Retinal pigment epithelial cell (primary cell): ENCODE measurements around the gene TCF3.
"Not testable (repeated sequence)": the region's sequence is repeated elsewhere in the genome, so short reads cannot be mapped to it uniquely, and the experiment has no call there.

Experiments
- DNase-seq: peaks from one replicate; pipeline ENCODE4 v3.0.0-alpha.2; 2010; ENCODE audit warnings: low read depth
- H3K4me3 ChIP-seq: 2 replicates; pipeline ENCODE4 v1.5.1; 2011; ENCODE audit warnings: mild to moderate bottlenecking, low read length, control low read depth, moderate library complexity
- CTCF ChIP-seq: conservative IDR thresholded peaks from 2 replicates; pipeline ENCODE4 v1.5.1; 2011; ENCODE audit warnings: low read depth, low read length, control low read depth, inconsistent platforms

The TCF3 gene

GRCh38 chr19:1644070-1644469 lies 8.3 kb downstream of the TCF3 start:
- no peak for DNase-seq
- no peak overlapping the region for H3K4me3 ChIP-seq
- no peak for TF ChIP-seq CTCF

- not testable (repeated sequence) for H3K4me3 ChIP-seq, DNase-seq
Observed at GRCh38 chr19:1640893-1641448, 11.4 kb downstream of the TCF3 start.

GRCh38 chr19:1636325-1637236 lies 15.8 kb downstream of the TCF3 start:
- DNase-seq, result no peak
- no peak overlapping the region for H3K4me3 ChIP-seq
- no peak for TF ChIP-seq CTCF

DNA sequence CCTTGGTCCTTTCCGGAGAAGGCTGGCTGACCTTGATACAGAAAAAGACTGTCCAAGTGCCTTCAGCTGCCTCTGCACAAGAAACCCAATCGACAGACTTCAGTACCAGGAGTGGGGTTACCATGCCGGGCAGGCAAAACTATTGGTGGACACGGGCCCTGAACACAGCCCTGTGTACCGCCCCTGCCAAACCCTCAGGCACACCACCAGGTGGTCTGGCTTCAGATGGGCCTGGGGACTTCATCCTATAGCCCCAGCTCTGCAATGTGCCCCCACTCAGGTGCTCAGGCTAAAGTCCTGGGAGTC lies 17.5 kb downstream of the TCF3 start:
- no peak for DNase-seq
- no peak for TF ChIP-seq CTCF
- no peak overlapping the region for H3K4me3 ChIP-seq

DNA sequence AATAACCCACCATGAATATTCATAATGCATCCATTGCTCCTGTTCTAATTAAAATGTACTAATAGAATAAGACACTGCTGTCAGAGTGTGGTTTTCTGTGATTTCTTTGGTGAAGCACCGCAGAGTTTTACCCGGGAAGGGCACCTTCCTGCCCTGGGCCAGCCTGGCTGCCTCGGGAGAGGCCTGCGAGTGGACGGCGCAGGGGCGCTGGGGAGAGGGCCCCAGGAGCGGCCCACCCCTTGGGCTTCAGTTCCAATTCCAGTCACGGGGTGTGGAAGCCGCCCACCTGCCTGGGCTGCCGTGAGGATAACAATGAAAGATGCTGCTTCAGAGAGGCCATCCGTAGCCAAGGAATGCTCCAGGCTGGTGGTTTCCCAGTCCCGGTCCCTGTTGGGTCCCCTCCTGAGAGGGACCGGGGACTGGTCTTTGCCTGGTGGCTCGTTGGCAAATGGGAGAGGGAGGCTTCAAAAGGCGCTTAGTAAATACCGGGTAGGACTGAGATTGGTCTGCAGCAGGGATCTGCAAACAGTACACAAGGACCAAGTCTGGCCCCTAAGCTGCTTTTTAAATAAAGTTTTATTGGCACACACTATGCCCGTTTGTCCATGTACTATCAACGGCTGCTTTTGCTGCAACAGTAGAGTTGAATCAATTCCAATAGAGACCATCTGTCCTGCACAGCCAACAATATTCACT lies 18.0 kb downstream of the TCF3 start:
- DNase-seq, result no peak
- TF ChIP-seq CTCF, result no peak

GRCh38 chr19:1633269-1633826 lies 19.1 kb downstream of the TCF3 start:
- no peak for TF ChIP-seq CTCF
- no peak for DNase-seq
- no peak overlapping the region for H3K4me3 ChIP-seq

More for the DNA sequence above, 18.0 kb downstream of the TCF3 start:
- H3K4me3 ChIP-seq, result no peak overlapping the region

GRCh38 chr19:1632462-1633268 lies 19.8 kb downstream of the TCF3 start:
- no peak for DNase-seq
- H3K4me3 ChIP-seq, result no peak overlapping the region
- TF ChIP-seq CTCF, result no peak
